Measurements from ENCODE around the gene HLA-DQA1.

- TF ChIP-seq, protein P1, sequence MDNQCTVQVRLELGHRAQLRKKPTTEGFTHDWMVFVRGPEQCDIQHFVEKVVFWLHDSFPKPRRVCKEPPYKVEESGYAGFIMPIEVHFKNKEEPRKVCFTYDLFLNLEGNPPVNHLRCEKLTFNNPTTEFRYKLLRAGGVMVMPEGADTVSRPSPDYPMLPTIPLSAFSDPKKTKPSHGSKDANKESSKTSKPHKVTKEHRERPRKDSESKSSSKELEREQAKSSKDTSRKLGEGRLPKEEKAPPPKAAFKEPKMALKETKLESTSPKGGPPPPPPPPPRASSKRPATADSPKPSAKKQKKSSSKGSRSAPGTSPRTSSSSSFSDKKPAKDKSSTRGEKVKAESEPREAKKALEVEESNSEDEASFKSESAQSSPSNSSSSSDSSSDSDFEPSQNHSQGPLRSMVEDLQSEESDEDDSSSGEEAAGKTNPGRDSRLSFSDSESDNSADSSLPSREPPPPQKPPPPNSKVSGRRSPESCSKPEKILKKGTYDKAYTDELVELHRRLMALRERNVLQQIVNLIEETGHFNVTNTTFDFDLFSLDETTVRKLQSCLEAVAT (IDR thresholded peaks at IDR 0.05): no peak
- no peak for TF ChIP-seq SIN3A (IDR thresholded peaks at IDR 0.05; ENCODE audit: low read depth, low read length)
- no peak for TF ChIP-seq MXI1 (IDR thresholded peaks at IDR 0.05; ENCODE audit: low read depth, low read length)
- no peak for TF ChIP-seq RFX5 (IDR thresholded peaks at IDR 0.05; ENCODE audit: low read depth, low read length)
- no peak for TF ChIP-seq POLR2AphosphoS5 (IDR thresholded peaks at IDR 0.05; ENCODE audit: low read length)
- TF ChIP-seq HDAC6 (IDR thresholded peaks at IDR 0.05; ENCODE audit: unreplicated experiment): no peak
- TF ChIP-seq RCOR1 (conservative IDR thresholded peaks at IDR 0.05; ENCODE audit: low read depth, low read length): no peak
- TF ChIP-seq NR2F1 (conservative IDR thresholded peaks at IDR 0.05): no peak
These were observed 25.6 kb downstream of the HLA-DQA1 start for GRCh38 chr6:32662836-32663235.
